Esophagus muscularis mucosa (tissue), 4 donors: ENCODE measurements around the gene KCNQ1. TPM values are rescaled to one million over a fixed set of nuclear protein-coding genes. Genes with fewer than 3 reads are reported as not detected.

ENCODE experiments used
- DNase-seq: peaks from one replicate; pipeline ENCODE4 v3.0.0-alpha.2; 2017; ENCODE audit errors: extremely low spot score
- H3K27ac ChIP-seq, 4 donors: fragments of 200-600 bp; sonication (generic); replicated peaks in 1 of 4; 1 replicate in 3 of 4; 2 replicates in 1 of 4; pipeline ENCODE4 v1.5.1; 2016 to 2019; ENCODE audit warnings: mild to moderate bottlenecking in 1 of 4
- H3K27me3 ChIP-seq, 4 donors: fragments of 200-600 bp; sonication (generic); one replicate each; pipeline versions ENCODE4 v1.5.1 to v1.6.0; 2016 to 2019
- H3K36me3 ChIP-seq, 4 donors: fragments of 200-600 bp; sonication (generic); one replicate each; pipeline ENCODE4 v1.5.1; 2016 to 2019
- H3K4me1 ChIP-seq, 4 donors: fragments of 200-600 bp; sonication (generic); one replicate each; pipeline ENCODE4 v1.5.1; 2016 to 2019
- H3K4me3 ChIP-seq, 4 donors: fragments of 200-600 bp; sonication (generic); 1 replicate in 2 of 4; 2 replicates in 2 of 4; pipeline ENCODE4 v1.5.1; 2016 to 2019; ENCODE audit warnings: mild to moderate bottlenecking in 4 of 4, moderate library complexity in 1 of 4
- H3K9me3 ChIP-seq, 4 donors: fragments of 200-600 bp; sonication (generic); 1 replicate in 3 of 4; 2 replicates in 1 of 4; pipeline ENCODE4 v1.5.1; 2016 to 2019
- CTCF ChIP-seq, 3 experiments: fragments of 200-600 bp in 2 of 3; fragments of 450-650 bp in 1 of 3; sonication (generic) in 2 of 3; IDR thresholded peaks; one replicate each; pipeline ENCODE4 v1.5.1; 2017 to 2019; ENCODE audit warnings: antibody characterized with exemption in 3 of 3, mild to moderate bottlenecking in 2 of 3, moderate library complexity in 1 of 3
- EP300 ChIP-seq: sonication (generic); formaldehyde crosslinking; IDR thresholded peaks from one replicate; pipeline ENCODE4 v1.6.1; 2017; ENCODE audit warnings: antibody characterized with exemption
- POLR2A ChIP-seq: fragments of 450-650 bp; IDR thresholded peaks from one replicate; pipeline ENCODE4 v1.6.1; 2017; ENCODE audit warnings: antibody characterized with exemption, moderate library complexity, mild to moderate bottlenecking, low read depth
- POLR2AphosphoS5 ChIP-seq, 2 donors: sonication (generic); formaldehyde crosslinking; IDR thresholded peaks; one replicate each; pipeline ENCODE4 v1.6.1; 2017; ENCODE audit warnings: antibody characterized with exemption in 2 of 2
- WGBS: methylation state at CpG from one replicate; pipeline ENCODE4 v1.1.5; 2018; 5-methylcytosine and 5-hydroxymethylcytosine counted together
- intact Hi-C: fragments of 100-400 bp; cut with DNase I; formaldehyde crosslinking; loops from one replicate; pipeline ENCODE4 v1.15.1; 2023
- total RNA-seq, 4 donors: library from RNA; depleted of rRNA; stranded (reverse); fragments of >200 nt; gene quantifications; one replicate each; pipeline versions ENCODE4 v1.1.0 to v1.2.1, GENCODE V29; 2016

Gene KCNQ1
- total RNA-seq, 4 donors from 2014 or later: 2.1 to 5.9 (median 4.3) TPM

GRCh38 chr11:2853997-2854560 is 409.3 kb downstream of the KCNQ1 start:
- intact Hi-C loops: no loop called here
- no peaks in the 10 kb centered on the region for H3K4me1 ChIP-seq
- no peak overlapping the region for H3K4me3 ChIP-seq
- H3K9me3 ChIP-seq: no peaks in the 10 kb centered on the region
- no peak for DNase-seq
- H3K27ac ChIP-seq: no peak overlapping the region
- no peaks in the 10 kb centered on the region for H3K27me3 ChIP-seq
- TF ChIP-seq POLR2A: no peak
- TF ChIP-seq POLR2AphosphoS5 (IDR thresholded peaks at IDR 0.05): no peak
- no peak for TF ChIP-seq CTCF (IDR thresholded peaks at IDR 0.05)
- 95% methylated on average over 7 of the region's 7 CpGs for WGBS
- no peaks in the 10 kb centered on the region for H3K36me3 ChIP-seq

GRCh38 chr11:2855162-2855561 is 410.4 kb downstream of the KCNQ1 start:
- H3K4me3 ChIP-seq: no peak overlapping the region

GRCh38 chr11:2857276-2857675 is 412.5 kb downstream of the KCNQ1 start:
- Histone ChIP-seq H3K36me3 (no peaks in the 10 kb centered on the region), H3K4me1 (peaks cover under 1 to 4% (median 4%) of the 10 kb centered on the region in 4 donors), H3K27me3 (peaks cover 0 to 15% (median 2%) of the 10 kb centered on the region in 4 donors), H3K9me3 (no peaks in the 10 kb centered on the region), H3K4me3 (no peak overlapping the region), H3K27ac (no peak overlapping the region)
- no peak for DNase-seq
- 91% methylated on average over 5 of the region's 11 CpGs for WGBS
- TF ChIP-seq EP300: no peak
- TF ChIP-seq CTCF (IDR thresholded peaks at IDR 0.05): no peak
- TF ChIP-seq POLR2AphosphoS5 (IDR thresholded peaks at IDR 0.05): no peak
- TF ChIP-seq POLR2A: no peak
- intact Hi-C loops: no loop called here

More at GRCh38 chr11:2855162-2855561, 410.4 kb downstream of the KCNQ1 start:
- TF ChIP-seq POLR2AphosphoS5 (IDR thresholded peaks at IDR 0.05) (no peak), POLR2A (no peak), EP300 (no peak), CTCF (IDR thresholded peaks at IDR 0.05) (no peak)
- Histone ChIP-seq H3K27me3 (no peaks in the 10 kb centered on the region), H3K36me3 (no peaks in the 10 kb centered on the region), H3K9me3 (no peaks in the 10 kb centered on the region), H3K4me1 (no peaks in the 10 kb centered on the region), H3K27ac (no peak overlapping the region)
- WGBS: 92% methylated on average over 6 of the region's 8 CpGs
- no peak for DNase-seq
- intact Hi-C loops: no loop called here

- Histone ChIP-seq H3K9me3 (no peaks in the 10 kb centered on the region), H3K36me3 (no peaks in the 10 kb centered on the region), H3K4me1 (peaks cover 4 to 11% (median 10%) of the 10 kb centered on the region in 4 donors), H3K27ac (no peak overlapping the region), H3K27me3 (peaks cover 0 to 22% (median 4%) of the 10 kb centered on the region in 4 donors), H3K4me3 (no peak overlapping the region)
- 84% methylated on average over 9 of the region's 18 CpGs for WGBS
- intact Hi-C loops: no loop called here
- no peak for DNase-seq
- no peak for TF ChIP-seq CTCF (IDR thresholded peaks at IDR 0.05)
- no peak for TF ChIP-seq EP300
- TF ChIP-seq POLR2AphosphoS5 (IDR thresholded peaks at IDR 0.05): no peak
- no peak for TF ChIP-seq POLR2A
Measured at GRCh38 chr11:2857918-2858317, 413.1 kb downstream of the KCNQ1 start.
